A673 (cell line): ENCODE results near the gene OBP2A. TPM values are rescaled to one million over a fixed set of nuclear protein-coding genes. Genes with fewer than 3 reads are reported as not detected.

ENCODE experiments used
- BruUV-seq: library from RNA; stranded (reverse); fragments of 400-500 nt; replicated peaks from 2 replicates; lab custom pipeline; 2021; lab: Mats Ljungman, UMichigan
- CTCF ChIA-PET: fragments of 300-600 bp; sonication (Branson Sonifier 250); formaldehyde crosslinking; loops from one replicate; lab custom pipeline; 2022; ENCODE audit warnings: antibody characterized with exemption; lab: Charles Lee
- POLR2A ChIA-PET: fragments of 300-600 bp; sonication (Branson Sonifier 250); formaldehyde crosslinking; loops from one replicate; lab custom pipeline; 2022; ENCODE audit warnings: antibody characterized with exemption; ENCODE audit not compliant: low non-redundant PET; lab: Charles Lee
- DNase-seq: peaks from one replicate; pipeline ENCODE4 v3.0.0-alpha.2; 2015; ENCODE audit warnings: low spot score
- H3K27ac ChIP-seq: fragments of 200-600 bp; sonication (generic); 2 replicates; pipeline ENCODE4 v1.5.1; 2016; ENCODE audit warnings: mixed run types, low read depth, mild to moderate bottlenecking, mixed read lengths, antibody characterized with exemption, low read length; ENCODE audit not compliant: poor library complexity, severe bottlenecking
- H3K27me3 ChIP-seq: fragments of 200-600 bp; sonication (generic); replicated peaks from 2 replicates; pipeline ENCODE4 v1.6.1; 2017; ENCODE audit warnings: mixed run types, low read depth, mild to moderate bottlenecking, mixed read lengths, antibody characterized with exemption, low read length; ENCODE audit not compliant: insufficient read depth, poor library complexity
- H3K36me3 ChIP-seq: fragments of 200-600 bp; sonication (generic); 2 replicates; pipeline ENCODE4 v1.6.1; 2016; ENCODE audit warnings: mixed run types, mild to moderate bottlenecking, mixed read lengths, antibody characterized with exemption, low read length; ENCODE audit not compliant: insufficient read depth, poor library complexity, severe bottlenecking
- H3K4me1 ChIP-seq: fragments of 200-600 bp; sonication (generic); 2 replicates; pipeline ENCODE4 v1.6.1; 2017; ENCODE audit warnings: mixed run types, mild to moderate bottlenecking, mixed read lengths, antibody characterized with exemption, low read length; ENCODE audit not compliant: insufficient read depth, poor library complexity, severe bottlenecking
- H3K4me3 ChIP-seq: fragments of 200-600 bp; sonication (generic); 2 replicates; pipeline ENCODE4 v1.5.1; 2016; ENCODE audit warnings: low read depth, mixed run types, mild to moderate bottlenecking, mixed read lengths, low read length; ENCODE audit not compliant: poor library complexity, severe bottlenecking
- H3K9me3 ChIP-seq: fragments of 200-600 bp; sonication (generic); 2 replicates; pipeline ENCODE4 v1.6.1; 2016; ENCODE audit warnings: mixed run types, low read depth, mild to moderate bottlenecking, mixed read lengths, antibody characterized with exemption, low read length; ENCODE audit not compliant: poor library complexity, severe bottlenecking
- EZH2 ChIP-seq: fragments of 200-600 bp; sonication (generic); IDR thresholded peaks from 2 replicates; pipeline ENCODE4 v1.6.1; 2017; ENCODE audit warnings: borderline replicate concordance, low read depth, mild to moderate bottlenecking, mixed read lengths, antibody characterized with exemption, low read length; ENCODE audit not compliant: poor library complexity, severe bottlenecking
- intact Hi-C: fragments of 100-400 bp; cut with micrococcal nuclease; formaldehyde crosslinking; loops from one replicate; pipeline ENCODE4 v1.10.0; 2022; ENCODE audit not compliant: unreplicated experiment
- total RNA-seq: library from RNA; stranded (reverse); gene quantifications from 2 replicates; pipeline ENCODE4 v1.2.3, GENCODE V29; 2021
- TF ChIP-seq, protein P1 (sequence below): fragments of 300-800, 200-600 bp; sonication (generic); conservative IDR thresholded peaks from 2 replicates; pipeline ENCODE4 v1.5.1; 2017; ENCODE audit warnings: low read depth, mild to moderate bottlenecking, antibody characterized with exemption, low read length, moderate library complexity, mixed read lengths

OBP2A gene
- total RNA-seq, 1 experiment from 2014 or later = not detected

- intact Hi-C loops = no loop called here
- Histone ChIP-seq H3K27ac (no peak overlapping the region), H3K9me3 (peaks cover 6% of the 10 kb centered on the region), H3K27me3 (peaks cover 30% of the 10 kb centered on the region), H3K4me3 (no peak overlapping the region), H3K36me3 (no peaks in the 10 kb centered on the region), H3K4me1 (no peaks in the 10 kb centered on the region)
- ChIA-PET CTCF (no interaction called here), POLR2A (no interaction called here)
- no TSS peak for BruUV-seq
- DNase-seq = no peak
- TF ChIP-seq EZH2 = no peak
- TF ChIP-seq, protein P1, sequence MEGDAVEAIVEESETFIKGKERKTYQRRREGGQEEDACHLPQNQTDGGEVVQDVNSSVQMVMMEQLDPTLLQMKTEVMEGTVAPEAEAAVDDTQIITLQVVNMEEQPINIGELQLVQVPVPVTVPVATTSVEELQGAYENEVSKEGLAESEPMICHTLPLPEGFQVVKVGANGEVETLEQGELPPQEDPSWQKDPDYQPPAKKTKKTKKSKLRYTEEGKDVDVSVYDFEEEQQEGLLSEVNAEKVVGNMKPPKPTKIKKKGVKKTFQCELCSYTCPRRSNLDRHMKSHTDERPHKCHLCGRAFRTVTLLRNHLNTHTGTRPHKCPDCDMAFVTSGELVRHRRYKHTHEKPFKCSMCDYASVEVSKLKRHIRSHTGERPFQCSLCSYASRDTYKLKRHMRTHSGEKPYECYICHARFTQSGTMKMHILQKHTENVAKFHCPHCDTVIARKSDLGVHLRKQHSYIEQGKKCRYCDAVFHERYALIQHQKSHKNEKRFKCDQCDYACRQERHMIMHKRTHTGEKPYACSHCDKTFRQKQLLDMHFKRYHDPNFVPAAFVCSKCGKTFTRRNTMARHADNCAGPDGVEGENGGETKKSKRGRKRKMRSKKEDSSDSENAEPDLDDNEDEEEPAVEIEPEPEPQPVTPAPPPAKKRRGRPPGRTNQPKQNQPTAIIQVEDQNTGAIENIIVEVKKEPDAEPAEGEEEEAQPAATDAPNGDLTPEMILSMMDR = no peak
Measured at GRCh38 chr9:135565141-135565628, 19.3 kb downstream of the OBP2A start.

DNA sequence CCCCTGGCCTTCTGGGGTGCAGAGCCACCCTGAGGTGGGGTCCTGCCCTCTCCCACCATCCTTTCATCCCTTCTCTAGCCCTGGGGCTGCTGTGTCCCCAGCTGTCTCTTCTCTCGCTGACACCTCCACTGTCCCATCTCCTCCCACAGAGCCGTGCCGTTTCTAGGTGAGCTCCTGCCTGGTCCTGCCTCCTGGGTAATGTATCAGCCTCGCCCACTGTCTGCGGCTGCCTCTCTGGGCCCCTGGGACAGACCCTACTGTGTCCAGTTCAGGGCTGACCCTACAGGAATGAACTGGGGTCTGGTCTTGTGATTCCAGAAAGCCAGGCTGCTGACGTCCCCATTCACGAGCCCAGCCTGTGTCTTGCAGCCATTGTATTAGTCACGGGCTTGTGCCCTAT is 19.7 kb downstream of the OBP2A start:
- no peak overlapping the region for H3K4me3 ChIP-seq
- POLR2A ChIA-PET = no interaction called here
- H3K9me3 ChIP-seq = peaks cover 6% of the 10 kb centered on the region
- intact Hi-C loops = no loop called here
- no peaks in the 10 kb centered on the region for H3K4me1 ChIP-seq
- no peak overlapping the region for H3K27ac ChIP-seq
- BruUV-seq = no TSS peak
- no peaks in the 10 kb centered on the region for H3K36me3 ChIP-seq
- peaks cover 34% of the 10 kb centered on the region for H3K27me3 ChIP-seq
- no peak for TF ChIP-seq EZH2
- TF ChIP-seq, protein P1 = no peak
- CTCF ChIA-PET = no interaction called here
- no peak for DNase-seq

- no peak overlapping the region for H3K4me3 ChIP-seq
- H3K4me1 ChIP-seq = no peaks in the 10 kb centered on the region
- H3K27me3 ChIP-seq = peaks cover 42% of the 10 kb centered on the region
- H3K36me3 ChIP-seq = no peaks in the 10 kb centered on the region
- intact Hi-C loops = no loop called here
- no peak for DNase-seq
- no TSS peak for BruUV-seq
- no peak overlapping the region for H3K27ac ChIP-seq
- CTCF ChIA-PET = no interaction called here
- TF ChIP-seq EZH2 = no peak
- TF ChIP-seq, protein P1 = no peak
- POLR2A ChIA-PET = interaction anchor here (0.8 kb wide), 1 partner anchor 10 kb away, joined by 4 read pairs; no protein-coding TSS in a partner anchor
- H3K9me3 ChIP-seq = peaks cover 6% of the 10 kb centered on the region
Measured at GRCh38 chr9:135566552-135566951, 20.6 kb downstream of the OBP2A start.
